ENCODE results near the gene ZBTB21. TPM values are rescaled to one million over a fixed set of nuclear protein-coding genes. Genes with fewer than 3 reads are reported as not detected.

ZBTB21 gene
- total and polyA plus RNA-seq, 9 of the 15 experiments (the other 6 are each of a cell fraction or from before 2014, with no cell fraction given): 2.2 to 15.2 (median 8.7) TPM

- TF ChIP-seq ATF4 (CRISPR knock-in tag; IDR thresholded peaks at IDR 0.05) (no peak), ZFP36 (IDR thresholded peaks at IDR 0.05; ENCODE audit: low read depth, low read length, partially characterized antibody) (no peak), DPF2 (IDR thresholded peaks at IDR 0.05) (no peak; the same call in 1 of the 2 replicates), SAP30 (IDR thresholded peaks at IDR 0.05; ENCODE audit: borderline replicate concordance, insufficient read depth, low read depth, low read length, poor library complexity, severe bottlenecking) (no peak), ZNF24 (IDR thresholded peaks at IDR 0.05) (no peak), KAT2B (IDR thresholded peaks at IDR 0.05; ENCODE audit: low read depth, low read length) (no peak), CBFA2T3 (IDR thresholded peaks at IDR 0.05) (no peak), ZBTB34 (CRISPR knock-in tag; IDR thresholded peaks at IDR 0.05) (no peak), ZNF79 (CRISPR knock-in tag; IDR thresholded peaks at IDR 0.05; ENCODE audit: low read depth) (no peak), EWSR1 (IDR thresholded peaks at IDR 0.05; ENCODE audit: borderline replicate concordance, low read depth, partially characterized antibody) (no peak), SP1 (CRISPR knock-in tag; IDR thresholded peaks at IDR 0.05) (no peak), FOXM1 (IDR thresholded peaks at IDR 0.05; ENCODE audit: low read depth) (no peak), FOXM1 (CRISPR knock-in tag; IDR thresholded peaks at IDR 0.05; ENCODE audit: low read depth) (no peak), ZSCAN29 (IDR thresholded peaks at IDR 0.05) (no peak), E2F5 (CRISPR knock-in tag; IDR thresholded peaks at IDR 0.05) (no peak), MYBL2 (IDR thresholded peaks at IDR 0.05; ENCODE audit: low read depth) (no peak), MYBL2 (CRISPR knock-in tag; IDR thresholded peaks at IDR 0.05; ENCODE audit: borderline replicate concordance) (no peak), THAP7 (CRISPR knock-in tag; IDR thresholded peaks at IDR 0.05) (no peak), ZBTB43 (CRISPR knock-in tag; IDR thresholded peaks at IDR 0.05) (no peak), HEY1 (CRISPR knock-in tag; IDR thresholded peaks at IDR 0.05; ENCODE audit: borderline replicate concordance) (no peak), HIVEP1 (CRISPR knock-in tag; IDR thresholded peaks at IDR 0.05) (no peak), RAD21 (CRISPR knock-in tag; conservative IDR thresholded peaks at IDR 0.05 in 1 of 2, IDR thresholded peaks at IDR 0.05 in 1 of 2) (peak; percentile 3 to 18; a peak in 1 of 4 replicates), NR2F6 (CRISPR knock-in tag; IDR thresholded peaks at IDR 0.05) (no peak), SNIP1 (IDR thresholded peaks at IDR 0.05; ENCODE audit: low read depth) (no peak)
Measured at GRCh38 chr21:41956926-41957729, 53.0 kb downstream of the ZBTB21 start (continued).

Data from K562 (cell line).